IPS-20b (cell line): ENCODE measurements around the gene LGALSL.

ENCODE experiments used
- H3K27ac ChIP-seq: one replicate; pipeline ENCODE4 v1.5.1; 2013; ENCODE audit warnings: low read length
- H3K27me3 ChIP-seq: 2 replicates; pipeline ENCODE4 v1.6.1; 2013; ENCODE audit warnings: mild to moderate bottlenecking, low read length, inconsistent platforms; ENCODE audit not compliant: insufficient read depth
- H3K36me3 ChIP-seq: 2 replicates; pipeline ENCODE4 v1.6.1; 2013; ENCODE audit warnings: low read depth, mild to moderate bottlenecking, inconsistent platforms, low read length, moderate library complexity; ENCODE audit not compliant: insufficient read depth
- H3K4me1 ChIP-seq: 2 replicates; pipeline ENCODE4 v1.6.1; 2013; ENCODE audit warnings: mild to moderate bottlenecking, control low read depth, inconsistent platforms, low read length, moderate library complexity; ENCODE audit not compliant: insufficient read depth
- H3K4me3 ChIP-seq: 2 replicates; pipeline ENCODE4 v1.5.1; 2013; ENCODE audit warnings: mild to moderate bottlenecking, low read length, inconsistent platforms
- H3K9ac ChIP-seq: 2 replicates; pipeline ENCODE4 v1.6.1; 2013; ENCODE audit warnings: low read depth, mild to moderate bottlenecking, inconsistent platforms, low read length, moderate library complexity
- H3K9me3 ChIP-seq: 2 replicates; pipeline ENCODE4 v1.6.1; 2013; ENCODE audit warnings: mild to moderate bottlenecking, low read depth, low read length, inconsistent platforms; ENCODE audit not compliant: insufficient read depth

Gene LGALSL

DNA sequence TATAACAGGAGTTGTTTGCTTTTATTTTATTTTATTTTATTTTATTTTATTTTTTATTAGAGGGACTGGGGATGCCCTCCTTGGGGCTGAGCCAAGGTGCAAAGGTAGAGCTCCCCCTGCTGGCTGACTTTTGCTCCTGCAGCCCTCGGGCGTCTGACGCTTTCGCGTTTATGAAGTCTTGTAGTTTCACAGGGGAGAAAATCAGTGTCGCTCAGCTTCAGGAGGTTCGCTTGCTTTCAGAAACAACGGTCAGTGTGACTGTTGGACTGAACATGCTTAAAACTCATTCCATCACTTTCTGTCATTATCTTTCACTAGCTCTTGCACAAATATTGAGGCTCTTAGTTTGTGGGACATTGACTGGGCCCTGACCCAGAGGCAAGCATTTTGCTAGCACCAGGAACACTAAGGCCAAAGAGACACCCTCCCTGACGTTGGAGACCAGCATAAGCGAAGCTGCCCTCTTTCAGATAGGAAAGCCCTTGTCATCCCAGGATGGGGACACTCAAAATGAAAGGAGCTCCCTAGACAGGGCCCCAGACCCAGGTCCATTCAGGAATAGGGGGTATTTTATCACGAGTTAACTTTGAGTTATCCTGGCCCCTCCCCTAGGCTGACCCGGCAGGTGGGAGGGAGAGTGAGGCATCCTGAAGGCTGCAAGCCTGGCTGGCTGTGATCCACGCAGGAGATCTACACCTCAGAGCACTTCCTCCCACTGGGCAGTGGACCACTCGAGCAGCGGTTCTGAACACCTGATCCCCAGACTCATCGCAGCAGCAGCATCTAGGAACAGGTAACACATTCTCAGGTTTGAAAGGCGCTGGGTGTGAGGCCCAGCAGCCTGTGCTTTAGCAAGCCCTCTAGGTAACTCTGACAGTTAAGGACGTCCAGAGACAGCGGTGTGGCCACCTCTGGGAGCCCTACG is 34.4 kb downstream of the LGALSL start:
- H3K27me3 ChIP-seq = no peaks in the 10 kb centered on the region
- H3K27ac ChIP-seq = no peak overlapping the region
- H3K4me3 ChIP-seq = no peak overlapping the region; the same call in 1 of the 2 replicates
- H3K36me3 ChIP-seq = no peaks in the 10 kb centered on the region
- no peak overlapping the region for H3K9ac ChIP-seq
- H3K4me1 ChIP-seq = 0 out of 2 replicates have a peak, but pooled peaks cover 8% of the 10 kb centered on the region
- H3K9me3 ChIP-seq = no peaks in the 10 kb centered on the region

DNA sequence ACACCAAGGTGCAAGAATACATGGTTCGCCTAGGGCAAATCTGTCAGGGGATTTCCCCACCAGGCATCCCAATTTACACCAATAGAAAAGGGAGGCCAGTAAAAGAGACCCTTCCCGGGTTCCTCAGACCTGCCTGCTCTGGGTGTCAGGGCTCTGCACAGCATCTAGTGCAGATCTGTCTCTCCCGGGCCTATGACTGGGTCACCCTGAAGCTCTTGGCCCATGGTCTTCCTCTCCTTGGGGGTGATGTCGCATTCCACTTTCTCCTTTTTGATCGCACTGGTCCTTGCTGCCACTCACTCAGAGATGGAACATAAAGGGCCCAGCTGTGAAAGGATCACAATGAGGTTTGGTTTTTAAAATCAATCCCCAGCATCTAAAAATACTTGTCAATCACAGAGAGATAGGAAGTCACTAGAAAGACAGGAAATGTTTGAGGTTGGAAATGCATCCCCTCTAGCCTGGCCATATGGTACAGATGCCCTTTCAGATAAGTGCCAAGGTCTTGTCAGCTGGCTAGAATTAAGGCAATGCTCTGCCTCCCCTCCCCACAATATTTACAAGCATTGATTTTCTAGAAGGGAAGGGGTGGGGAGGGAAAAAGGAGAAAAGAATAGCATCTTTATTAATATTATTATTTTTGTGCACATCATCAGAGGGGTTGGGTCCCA is 35.3 kb downstream of the LGALSL start:
- H3K4me1 ChIP-seq = peaks cover 8% of the 10 kb centered on the region; the same call in 1 of the 2 replicates
- no peak overlapping the region for H3K9ac ChIP-seq
- no peaks in the 10 kb centered on the region for H3K9me3 ChIP-seq
- H3K4me3 ChIP-seq = no peak overlapping the region
- H3K27ac ChIP-seq = no peak overlapping the region
- no peaks in the 10 kb centered on the region for H3K36me3 ChIP-seq
- no peaks in the 10 kb centered on the region for H3K27me3 ChIP-seq

GRCh38 chr2:64491426-64491825 is 37.5 kb downstream of the LGALSL start:
- Histone ChIP-seq H3K9me3 (no peaks in the 10 kb centered on the region), H3K9ac (no peak overlapping the region), H3K4me3 (no peak overlapping the region), H3K27me3 (no peaks in the 10 kb centered on the region), H3K4me1 (peaks cover 8% of the 10 kb centered on the region; the same call in 1 of the 2 replicates), H3K27ac (no peak overlapping the region), H3K36me3 (no peaks in the 10 kb centered on the region)

- Histone ChIP-seq H3K27ac (no peak overlapping the region), H3K9ac (no peak overlapping the region), H3K36me3 (no peaks in the 10 kb centered on the region), H3K4me1 (peaks cover 8% of the 10 kb centered on the region; the same call in 1 of the 2 replicates), H3K9me3 (no peaks in the 10 kb centered on the region), H3K4me3 (no peak overlapping the region), H3K27me3 (no peaks in the 10 kb centered on the region)
These were observed 38.3 kb downstream of the LGALSL start for GRCh38 chr2:64492272-64492671.

GRCh38 chr2:64492821-64493220 is 38.9 kb downstream of the LGALSL start:
- no peaks in the 10 kb centered on the region for H3K36me3 ChIP-seq
- H3K4me3 ChIP-seq = no peak overlapping the region
- no peak overlapping the region for H3K9ac ChIP-seq
- H3K4me1 ChIP-seq = peaks cover 8% of the 10 kb centered on the region; the same call in 1 of the 2 replicates
- no peaks in the 10 kb centered on the region for H3K27me3 ChIP-seq
- H3K9me3 ChIP-seq = no peaks in the 10 kb centered on the region
- no peak overlapping the region for H3K27ac ChIP-seq

- Histone ChIP-seq H3K9me3 (no peaks in the 10 kb centered on the region), H3K27me3 (no peaks in the 10 kb centered on the region), H3K27ac (no peak overlapping the region)
These were observed 39.8 kb downstream of the LGALSL start for GRCh38 chr2:64493788-64494187.

DNA sequence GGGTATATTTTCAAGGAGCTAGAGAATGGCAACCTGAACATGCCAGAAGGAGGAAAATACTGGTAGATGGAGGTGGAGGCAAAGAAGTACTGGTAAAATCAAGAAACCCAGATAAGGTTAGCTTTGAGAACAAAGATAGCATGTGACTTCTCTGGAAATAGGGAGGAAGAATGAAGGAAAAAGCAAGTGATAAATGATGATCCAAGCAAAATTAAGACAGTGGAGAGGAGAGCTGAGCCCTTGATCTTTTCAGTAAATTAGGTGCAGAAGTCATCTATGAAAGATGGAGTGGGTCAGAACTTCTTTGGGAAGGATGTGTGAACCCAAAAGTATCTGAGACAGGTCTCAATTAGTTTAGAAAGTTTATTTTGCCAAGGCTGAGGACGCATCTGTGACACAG is 44.5 kb downstream of the LGALSL start:
- no peak overlapping the region for H3K27ac ChIP-seq
- no peaks in the 10 kb centered on the region for H3K36me3 ChIP-seq
- H3K4me3 ChIP-seq = no peak overlapping the region
- no peaks in the 10 kb centered on the region for H3K9me3 ChIP-seq
- H3K9ac ChIP-seq = no peak overlapping the region
- H3K27me3 ChIP-seq = no peaks in the 10 kb centered on the region
- peaks cover 16% of the 10 kb centered on the region for H3K4me1 ChIP-seq

More at GRCh38 chr2:64493788-64494187, 39.8 kb downstream of the LGALSL start:
- Histone ChIP-seq H3K36me3 (no peaks in the 10 kb centered on the region), H3K4me1 (peaks cover 10% of the 10 kb centered on the region), H3K4me3 (no peak overlapping the region), H3K9ac (no peak overlapping the region)

- H3K27me3 ChIP-seq = no peaks in the 10 kb centered on the region
- no peak overlapping the region for H3K9ac ChIP-seq
- H3K36me3 ChIP-seq = no peaks in the 10 kb centered on the region
- H3K4me3 ChIP-seq = no peak overlapping the region
- H3K27ac ChIP-seq = no peak overlapping the region
- H3K4me1 ChIP-seq = peaks cover 16% of the 10 kb centered on the region
- H3K9me3 ChIP-seq = no peaks in the 10 kb centered on the region
These were observed 46.6 kb downstream of the LGALSL start for GRCh38 chr2:64500549-64500948.

DNA sequence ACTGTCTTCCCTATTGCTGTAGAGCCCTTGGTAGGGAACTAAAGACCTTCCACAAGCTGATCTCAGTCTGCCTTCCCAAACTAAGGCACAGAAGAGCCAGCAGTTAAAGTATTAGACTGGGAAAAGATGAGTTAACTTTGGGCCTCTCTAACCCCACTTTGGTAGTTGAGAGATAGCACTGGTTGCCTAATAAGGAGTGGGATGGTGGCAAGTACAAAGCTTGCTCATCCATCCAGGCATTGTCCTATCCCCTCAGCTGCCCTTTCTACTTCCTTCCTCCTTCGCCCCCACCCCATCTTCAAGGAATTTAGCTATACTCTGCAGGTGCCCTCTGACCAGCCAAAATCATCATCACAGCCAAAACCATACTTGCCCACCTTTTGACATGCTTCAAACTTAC is 48.0 kb downstream of the LGALSL start:
- H3K9me3 ChIP-seq = no peaks in the 10 kb centered on the region
- no peak overlapping the region for H3K4me3 ChIP-seq
- peaks cover 16% of the 10 kb centered on the region for H3K4me1 ChIP-seq
- H3K9ac ChIP-seq = no peak overlapping the region
- no peaks in the 10 kb centered on the region for H3K27me3 ChIP-seq
- H3K36me3 ChIP-seq = no peaks in the 10 kb centered on the region
- no peak overlapping the region for H3K27ac ChIP-seq

DNA sequence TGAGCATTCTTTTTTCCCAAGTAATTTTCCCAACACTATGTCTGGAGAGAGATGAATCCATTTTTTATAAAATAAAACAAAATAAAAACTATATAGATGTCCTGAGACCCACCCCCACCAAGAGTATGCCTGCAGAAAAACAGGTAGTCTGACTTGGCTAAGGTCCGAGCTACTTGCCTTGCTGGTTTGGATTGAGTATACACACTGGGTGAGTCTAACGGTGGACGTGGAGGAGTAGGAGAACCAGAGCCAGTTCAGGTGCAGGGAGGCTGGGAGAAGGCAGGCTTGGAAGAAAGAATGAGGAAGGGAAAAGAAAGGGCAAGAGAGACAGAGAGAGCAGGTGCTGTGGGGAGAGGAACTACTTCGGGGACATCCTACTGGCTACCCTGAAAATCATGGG is 48.9 kb downstream of the LGALSL start:
- H3K4me3 ChIP-seq = no peak overlapping the region
- no peak overlapping the region for H3K27ac ChIP-seq
- H3K9me3 ChIP-seq = no peaks in the 10 kb centered on the region
- H3K9ac ChIP-seq = no peak overlapping the region
- H3K4me1 ChIP-seq = peaks cover 16% of the 10 kb centered on the region
- no peaks in the 10 kb centered on the region for H3K36me3 ChIP-seq
- H3K27me3 ChIP-seq = no peaks in the 10 kb centered on the region

DNA sequence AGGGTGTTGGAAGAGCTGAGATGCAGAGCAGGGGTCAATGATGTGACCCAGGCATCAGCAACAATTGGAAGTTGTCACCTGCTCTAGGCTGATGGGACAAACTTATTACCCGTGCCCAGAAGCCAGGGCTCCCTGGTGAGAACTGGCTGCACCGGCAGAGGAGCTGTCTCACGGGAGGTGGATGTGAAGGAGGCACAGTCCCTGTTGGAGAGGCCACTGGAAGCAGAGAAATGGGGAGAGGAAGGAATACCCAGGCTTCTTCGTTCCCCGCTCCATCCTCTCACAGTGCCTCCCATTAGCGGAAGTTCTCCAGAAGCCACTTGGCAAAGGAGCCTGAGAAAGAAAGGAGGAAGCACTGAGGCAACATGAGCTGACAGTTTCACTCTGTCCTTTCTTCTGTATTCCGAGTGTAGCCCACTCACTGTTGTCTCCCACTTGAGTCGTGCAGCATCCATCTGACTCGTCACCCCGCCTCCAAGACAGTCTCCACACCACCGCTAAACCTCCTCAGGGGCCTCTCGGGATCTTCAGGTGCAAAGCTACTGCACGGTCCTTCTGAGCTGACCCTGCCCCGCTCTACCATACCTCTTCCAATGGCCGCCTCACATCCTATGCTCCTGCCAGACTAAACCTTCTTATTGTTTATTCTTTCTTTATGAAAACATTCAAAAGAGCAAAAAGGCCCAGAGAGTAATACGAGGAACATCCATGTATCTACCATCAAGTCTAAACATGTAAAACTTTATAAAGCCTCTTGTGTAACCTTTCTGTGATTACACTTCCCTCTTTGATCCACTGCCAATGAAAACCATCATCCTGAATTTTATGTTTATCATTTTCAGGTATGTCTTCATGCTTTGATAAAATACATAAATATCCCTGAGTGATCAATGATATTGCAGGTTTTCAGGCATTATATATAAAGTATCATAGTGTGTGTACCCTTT is 51.1 kb downstream of the LGALSL start:
- no peaks in the 10 kb centered on the region for H3K27me3 ChIP-seq
- H3K4me3 ChIP-seq = no peak overlapping the region
- H3K9ac ChIP-seq = no peak overlapping the region
- H3K4me1 ChIP-seq = no peaks in the 10 kb centered on the region
- H3K9me3 ChIP-seq = no peaks in the 10 kb centered on the region
- H3K27ac ChIP-seq = no peak overlapping the region
- no peaks in the 10 kb centered on the region for H3K36me3 ChIP-seq
